ENCODE results near the gene ABR. TPM values are rescaled to one million over a fixed set of nuclear protein-coding genes. Genes with fewer than 3 reads are reported as not detected.
"Not testable (repeated sequence)": the region's sequence is repeated elsewhere in the genome, so short reads cannot be mapped to it uniquely, and the experiment has no call there.

The ABR gene
- total RNA-seq, 1 donor from 2014 or later, result 119 TPM

GRCh38 chr17:1049446-1050225 is 130.1 kb downstream of the ABR start:
- Mint-ChIP-seq H3K9me3 (ENCODE audit: low read depth) (no peaks in the 10 kb centered on the region), H3K4me3 (ENCODE audit: unreplicated experiment) (no peak overlapping the region), H3K4me1 (ENCODE audit: low read depth) (peaks cover 36% of the 10 kb centered on the region), H3K27ac (ENCODE audit: unreplicated experiment) (no peak overlapping the region), H3K36me3 (ENCODE audit: low read depth) (peaks cover 14% of the 10 kb centered on the region), H3K27me3 (ENCODE audit: low read depth) (no peaks in the 10 kb centered on the region)
- TF ChIP-seq CTCF (IDR thresholded peaks at IDR 0.05), result no peak
- DNase-seq (ENCODE audit: low spot score), result peak; percentile 80

GRCh38 chr17:1048516-1049115 is 131.2 kb downstream of the ABR start:
- not testable (repeated sequence) for H3K4me3 Mint-ChIP-seq (ENCODE audit: unreplicated experiment); H3K27ac Mint-ChIP-seq (ENCODE audit: unreplicated experiment); H3K9me3 Mint-ChIP-seq (ENCODE audit: low read depth); H3K36me3 Mint-ChIP-seq (ENCODE audit: low read depth); H3K27me3 Mint-ChIP-seq (ENCODE audit: low read depth)
- peaks cover 45% of the 10 kb centered on the region for H3K4me1 Mint-ChIP-seq (ENCODE audit: low read depth)
- peak; percentile 86 for DNase-seq (ENCODE audit: low spot score)

DNA sequence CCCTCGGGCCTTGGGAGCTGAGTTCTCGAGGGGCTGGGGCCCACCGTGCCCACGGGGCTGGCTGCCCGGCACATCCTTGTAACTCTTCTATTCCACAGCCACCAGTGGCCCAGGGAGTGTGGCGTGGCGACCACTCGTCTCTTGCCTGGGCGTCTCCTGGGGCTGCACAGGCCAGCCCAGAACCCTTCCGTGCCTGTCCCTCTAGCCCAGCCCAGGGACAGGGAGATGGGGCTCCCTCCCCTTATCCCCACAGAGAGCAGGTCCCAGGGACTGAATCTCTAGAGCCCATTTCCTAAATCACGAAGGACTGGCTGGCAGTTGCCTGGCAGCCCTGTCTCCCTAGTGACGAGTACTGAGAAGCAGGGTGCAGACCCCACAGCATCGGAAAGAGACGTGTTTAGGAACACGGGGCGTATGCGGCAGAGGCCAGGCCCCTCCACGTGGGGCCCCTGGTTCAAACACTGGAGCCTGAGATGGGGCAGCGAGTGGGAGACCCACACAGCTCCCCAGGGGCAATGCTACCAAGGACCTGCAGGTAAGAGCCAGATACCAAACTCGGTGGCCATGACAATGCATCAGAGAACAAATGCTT is 131.8 kb downstream of the ABR start:
- Mint-ChIP-seq H3K4me3 (ENCODE audit: unreplicated experiment) (no peak overlapping the region), H3K36me3 (ENCODE audit: low read depth) (peaks cover 7% of the 10 kb centered on the region), H3K9me3 (ENCODE audit: low read depth) (no peaks in the 10 kb centered on the region), H3K27ac (ENCODE audit: unreplicated experiment) (peak overlapping the region; percentile 92), H3K27me3 (ENCODE audit: low read depth) (no peaks in the 10 kb centered on the region), H3K4me1 (ENCODE audit: low read depth) (peaks cover 50% of the 10 kb centered on the region)
- no peak for TF ChIP-seq CTCF (IDR thresholded peaks at IDR 0.05)
- peak; percentile 74 for DNase-seq (ENCODE audit: low spot score)

GRCh38 chr17:1047177-1047878 is 132.5 kb downstream of the ABR start:
- Mint-ChIP-seq H3K36me3 (ENCODE audit: low read depth) (peaks cover 13% of the 10 kb centered on the region), H3K27ac (ENCODE audit: unreplicated experiment) (peak overlapping the region; percentile 92), H3K27me3 (ENCODE audit: low read depth) (no peaks in the 10 kb centered on the region), H3K4me3 (ENCODE audit: unreplicated experiment) (peak overlapping the region; percentile 6), H3K9me3 (ENCODE audit: low read depth) (no peaks in the 10 kb centered on the region), H3K4me1 (ENCODE audit: low read depth) (peaks cover 55% of the 10 kb centered on the region)
- TF ChIP-seq CTCF (IDR thresholded peaks at IDR 0.05), result peak; percentile 68
- DNase-seq (ENCODE audit: low spot score), result peak; percentile 86

DNA sequence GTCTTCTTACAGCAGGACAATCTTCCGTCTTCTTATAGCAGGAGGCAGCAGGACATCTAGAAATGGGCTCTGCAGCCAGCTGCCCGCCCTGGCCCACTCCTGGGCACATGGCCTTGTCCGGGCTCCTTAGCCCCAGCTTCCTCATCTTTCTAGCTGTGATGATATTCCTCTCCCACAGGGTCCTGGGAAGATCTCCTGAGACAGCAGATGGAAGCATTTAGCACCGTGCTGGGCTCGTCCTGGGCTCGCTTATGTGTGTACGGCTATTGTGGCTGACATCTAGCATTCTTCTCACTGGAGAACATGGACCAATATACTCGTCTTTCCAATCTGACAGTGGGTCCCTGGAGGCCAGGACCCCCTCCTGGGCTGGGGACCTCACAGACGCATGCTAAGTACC is 134.3 kb downstream of the ABR start:
- DNase-seq (ENCODE audit: low spot score), result peak; percentile 29
- Mint-ChIP-seq H3K9me3 (ENCODE audit: low read depth) (no peaks in the 10 kb centered on the region), H3K36me3 (ENCODE audit: low read depth) (peaks cover 19% of the 10 kb centered on the region), H3K27ac (ENCODE audit: unreplicated experiment) (peak overlapping the region; percentile 60), H3K4me3 (ENCODE audit: unreplicated experiment) (no peak overlapping the region), H3K27me3 (ENCODE audit: low read depth) (no peaks in the 10 kb centered on the region), H3K4me1 (ENCODE audit: low read depth) (peaks cover 55% of the 10 kb centered on the region)
- TF ChIP-seq CTCF (IDR thresholded peaks at IDR 0.05), result no peak

- H3K9me3 Mint-ChIP-seq (ENCODE audit: low read depth); H3K27me3 Mint-ChIP-seq (ENCODE audit: low read depth); H3K27ac Mint-ChIP-seq (ENCODE audit: unreplicated experiment): not testable (repeated sequence)
- Mint-ChIP-seq H3K4me3 (ENCODE audit: unreplicated experiment) (peak overlapping the region; percentile 16), H3K4me1 (ENCODE audit: low read depth) (peaks cover 59% of the 10 kb centered on the region), H3K36me3 (ENCODE audit: low read depth) (peaks cover 13% of the 10 kb centered on the region)
- DNase-seq (ENCODE audit: low spot score), result peak; percentile 43
Observed at GRCh38 chr17:1044387-1045009, 135.3 kb downstream of the ABR start.

Data from chondrocyte (in vitro differentiated cells).